GM18861 (cell line): ENCODE measurements around the gene CASTOR1.

Experiments used
- ATAC-seq: cut with Tn5 transposase; IDR thresholded peaks from one replicate; pipeline ENCODE4 v1.9.1; 2021; ENCODE audit not compliant: unreplicated experiment

CASTOR1 gene

GRCh38 chr22:30286331-30286730, 3.0 kb downstream of the CASTOR1 start:
- ATAC-seq = no peak

DNA sequence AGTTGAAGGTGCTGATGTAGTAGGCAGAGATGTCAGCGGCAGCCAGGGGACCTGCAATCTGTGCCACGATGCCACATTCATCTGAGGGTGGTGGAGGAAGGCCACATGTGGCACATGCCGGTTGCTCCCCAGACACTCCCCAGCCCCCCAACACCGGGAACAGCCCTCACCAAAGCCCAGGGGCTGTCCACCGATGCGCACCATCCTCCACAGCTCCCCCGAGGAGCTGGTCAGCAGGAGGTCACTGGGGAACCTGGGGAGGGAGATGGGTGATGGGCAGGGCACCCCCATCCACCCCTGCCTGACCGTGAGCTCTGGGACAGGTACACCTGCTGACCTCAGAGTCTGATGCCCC, 3.5 kb downstream of the CASTOR1 start:
- no peak for ATAC-seq

GRCh38 chr22:30285176-30285845, 4.0 kb downstream of the CASTOR1 start:
- no peak for ATAC-seq

- ATAC-seq = no peak
These were observed 4.6 kb downstream of the CASTOR1 start for GRCh38 chr22:30284666-30285065.

DNA sequence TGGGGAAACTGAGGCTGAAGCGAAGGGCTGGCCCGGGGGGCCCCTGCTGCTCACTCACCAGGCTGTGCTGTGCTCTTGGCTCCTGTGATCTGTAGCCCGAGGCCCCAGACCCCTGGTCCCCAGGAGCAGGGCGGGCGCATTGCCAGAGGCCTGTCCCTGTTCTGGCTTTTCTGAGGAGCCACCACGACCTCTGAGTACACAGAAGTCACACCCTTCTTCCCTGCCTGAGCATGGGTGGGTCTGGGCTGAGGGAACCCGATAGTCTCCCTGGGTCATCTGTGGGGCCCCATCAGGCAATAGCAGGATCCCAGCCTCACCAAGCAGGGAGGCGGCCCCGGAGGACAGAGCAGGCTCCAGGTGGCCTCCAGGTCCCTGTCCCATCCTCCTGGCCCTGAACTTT, 5.1 kb downstream of the CASTOR1 start:
- no peak for ATAC-seq

DNA sequence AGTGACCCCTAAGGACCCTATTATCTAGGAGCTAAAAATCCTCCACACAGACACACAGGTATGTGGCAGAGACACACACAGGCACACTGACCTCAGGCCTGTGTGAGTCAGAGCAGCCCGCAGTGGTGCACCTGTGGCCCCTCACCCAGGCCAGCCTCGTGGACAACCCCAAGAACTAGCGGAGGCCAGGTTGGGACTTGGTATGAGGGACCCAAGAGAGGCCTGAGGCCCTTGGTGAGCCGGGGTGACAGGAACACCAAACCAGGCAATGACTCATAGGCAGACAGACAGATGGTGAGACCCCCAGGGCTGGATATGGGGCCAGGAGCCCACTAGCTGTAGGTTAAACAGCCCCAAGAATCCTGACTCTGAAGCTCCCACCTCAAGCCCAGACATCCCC, 6.0 kb downstream of the CASTOR1 start:
- ATAC-seq = no peak

DNA sequence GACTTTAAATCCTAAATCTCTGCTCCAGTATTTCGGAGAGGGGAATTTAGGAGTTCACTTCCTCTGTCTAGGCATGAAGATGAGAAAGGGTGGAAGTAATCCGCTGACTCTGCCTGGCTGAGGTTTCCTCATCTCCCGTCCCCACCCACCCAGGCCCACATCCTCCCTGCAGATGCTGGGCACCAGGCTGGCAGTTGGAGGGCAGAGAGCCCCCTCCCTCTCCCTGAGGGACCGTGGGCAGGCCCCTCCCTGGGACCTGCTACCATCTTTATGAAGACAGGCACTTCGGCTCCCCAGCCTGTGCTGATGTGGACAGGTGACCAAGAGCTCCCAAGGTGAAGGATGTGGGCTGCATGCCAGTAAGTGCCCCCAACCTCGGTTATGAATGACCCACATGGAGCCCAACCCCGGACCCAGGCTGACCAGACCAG, 6.7 kb downstream of the CASTOR1 start:
- ATAC-seq = no peak

DNA sequence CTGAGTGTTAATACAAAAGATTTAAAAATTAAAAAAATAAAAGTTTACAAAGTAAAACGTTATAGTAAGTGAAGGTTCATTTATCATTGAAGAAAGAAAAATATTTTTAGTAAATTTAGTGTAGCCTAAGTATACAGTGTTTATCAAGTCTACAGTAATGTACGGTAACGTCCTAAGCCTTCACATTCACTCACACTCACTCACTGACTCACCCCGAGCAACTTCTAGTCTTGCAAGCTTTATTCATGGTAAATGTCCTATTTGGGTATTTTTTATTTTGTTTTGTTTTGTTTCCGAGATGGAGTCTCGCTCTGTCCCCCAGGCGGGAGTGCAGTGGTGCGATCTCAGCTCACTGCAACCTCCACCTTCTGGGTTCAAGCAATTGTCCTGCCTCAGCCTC, 8.8 kb downstream of the CASTOR1 start:
- no peak for ATAC-seq

GRCh38 chr22:30279932-30280331, 9.4 kb downstream of the CASTOR1 start:
- no peak for ATAC-seq

GRCh38 chr22:30279046-30279788, 10.1 kb downstream of the CASTOR1 start:
- no peak for ATAC-seq

DNA sequence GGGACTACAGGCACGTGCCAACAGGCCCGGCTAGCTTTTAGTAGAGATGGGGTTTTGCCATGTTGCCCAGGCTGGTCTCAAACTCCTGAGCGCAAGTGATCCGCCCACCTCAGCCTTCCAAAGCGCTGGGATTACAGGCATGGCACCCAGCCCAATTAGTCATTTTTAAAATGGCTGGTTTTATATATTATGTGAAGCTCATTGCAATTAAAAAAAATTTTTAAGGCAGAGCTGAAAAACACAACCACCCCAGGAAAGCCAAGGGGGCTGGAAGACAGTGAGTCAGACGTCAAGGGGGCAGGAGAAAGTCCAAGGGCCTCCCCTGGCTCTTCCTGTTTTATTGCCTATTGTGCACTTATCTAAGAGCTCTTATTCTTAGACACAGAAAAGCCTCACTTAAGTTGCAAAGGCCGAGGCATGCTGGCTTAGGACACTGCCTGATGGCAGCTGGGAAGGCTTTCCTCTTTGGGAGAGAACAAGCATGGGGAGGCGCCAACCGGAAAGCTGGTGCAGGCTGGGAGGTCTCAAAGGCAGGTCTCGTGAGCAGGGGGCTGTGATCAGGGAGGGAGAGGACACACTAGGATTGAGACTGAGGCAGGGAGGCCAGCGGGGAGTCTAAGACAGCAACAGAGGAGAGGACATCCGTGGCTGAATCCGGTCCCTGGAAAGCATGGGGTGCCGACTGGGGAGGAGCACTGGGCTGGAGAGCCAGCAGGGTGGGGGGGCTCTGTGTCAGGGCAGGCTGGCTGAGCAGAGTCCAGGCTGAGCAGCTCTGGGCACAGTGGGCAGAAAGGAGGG, 11.6 kb downstream of the CASTOR1 start:
- ATAC-seq = no peak

GRCh38 chr22:30276039-30276438, 13.3 kb downstream of the CASTOR1 start:
- no peak for ATAC-seq

DNA sequence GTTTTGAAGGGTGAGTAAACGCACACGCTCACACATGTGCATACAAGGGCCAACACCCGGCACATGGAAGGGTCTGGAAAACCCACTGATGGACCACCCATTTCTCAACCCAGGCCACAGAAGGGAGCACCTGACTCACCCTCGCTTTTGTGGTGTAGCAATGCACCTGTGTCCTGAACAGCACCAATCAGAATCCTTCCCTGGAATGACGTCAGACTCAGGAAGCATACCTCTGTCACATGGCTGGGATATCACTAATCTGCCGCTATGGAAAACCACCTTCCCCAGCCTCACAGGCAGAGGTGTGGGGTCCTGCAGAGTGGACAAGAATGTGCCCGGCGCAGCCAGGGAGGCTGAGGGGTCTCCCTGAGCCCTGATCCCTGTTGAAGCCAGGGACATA, 13.7 kb downstream of the CASTOR1 start:
- ATAC-seq = no peak

GRCh38 chr22:30274437-30274812, 14.9 kb downstream of the CASTOR1 start:
- ATAC-seq = no peak

DNA sequence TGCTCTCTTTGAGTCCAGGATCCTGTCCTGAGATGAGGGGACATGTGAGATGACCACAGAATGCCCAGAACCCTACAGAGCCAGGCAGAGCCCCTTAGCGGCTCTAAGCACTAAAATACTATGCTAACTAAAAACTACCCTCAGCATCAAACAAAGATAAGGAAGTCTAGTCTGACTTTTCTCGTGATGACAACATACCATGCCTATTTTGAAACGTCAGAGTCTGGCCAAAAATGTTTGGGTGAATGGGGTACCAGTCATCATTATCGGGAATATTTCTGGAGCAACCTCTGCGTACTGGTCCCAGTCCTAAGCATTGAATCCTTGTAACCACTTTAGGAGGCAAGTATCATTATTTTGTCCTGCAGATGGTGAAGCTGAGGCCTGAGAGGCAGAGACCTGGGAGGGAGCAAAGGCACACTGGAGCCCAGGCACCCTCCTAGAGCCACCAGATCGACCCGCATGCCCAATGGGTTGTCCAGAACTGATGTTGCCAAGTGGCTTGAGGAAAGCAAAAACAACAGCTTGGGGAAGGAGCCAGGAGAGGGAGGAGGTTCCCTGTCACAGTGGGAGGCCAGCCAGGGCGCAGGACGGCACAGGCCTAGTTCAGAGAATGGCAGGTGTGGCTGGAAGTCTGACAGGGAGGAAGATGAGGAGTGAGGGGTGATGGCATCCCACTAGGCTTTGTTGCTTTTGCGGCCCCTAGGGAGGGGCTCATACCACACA, 15.4 kb downstream of the CASTOR1 start:
- no peak for ATAC-seq

DNA sequence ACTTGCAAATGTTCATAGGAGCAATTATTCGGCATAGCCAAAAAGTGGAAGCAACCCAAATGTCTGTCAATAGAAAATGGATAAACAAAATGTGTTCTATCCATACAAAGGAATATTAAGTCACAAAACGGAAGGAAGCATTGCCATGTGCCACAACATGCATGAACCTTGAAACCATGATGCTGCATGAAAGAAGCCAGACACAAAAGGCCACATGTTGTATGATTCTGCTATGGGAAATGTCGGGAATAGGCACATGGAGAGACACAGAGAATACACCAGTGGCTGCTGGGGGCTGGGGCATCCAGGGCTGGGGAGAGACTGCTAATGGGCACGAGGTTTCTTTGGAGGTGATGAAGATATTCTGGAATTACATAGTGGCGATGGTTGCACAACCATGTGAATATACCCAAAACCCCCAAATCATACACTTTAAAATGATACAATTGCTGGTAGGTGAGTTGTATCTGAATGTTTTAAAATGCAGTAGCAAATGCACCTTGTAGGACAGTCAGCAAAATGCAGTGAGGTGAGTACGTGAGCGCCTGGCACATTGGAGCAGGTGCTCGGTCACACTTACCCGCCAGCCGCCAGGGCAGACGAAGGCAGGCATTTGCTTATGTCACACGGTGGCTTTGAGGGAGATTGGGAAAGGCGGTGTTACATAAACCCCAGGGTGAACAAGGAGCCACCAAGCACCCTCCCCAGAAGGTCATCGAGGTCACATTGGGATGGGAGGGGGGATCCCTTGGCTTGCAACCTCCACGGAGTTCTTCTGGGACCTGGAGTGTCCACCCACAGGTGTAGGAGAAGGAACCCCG, 16.3 kb downstream of the CASTOR1 start:
- ATAC-seq = no peak

DNA sequence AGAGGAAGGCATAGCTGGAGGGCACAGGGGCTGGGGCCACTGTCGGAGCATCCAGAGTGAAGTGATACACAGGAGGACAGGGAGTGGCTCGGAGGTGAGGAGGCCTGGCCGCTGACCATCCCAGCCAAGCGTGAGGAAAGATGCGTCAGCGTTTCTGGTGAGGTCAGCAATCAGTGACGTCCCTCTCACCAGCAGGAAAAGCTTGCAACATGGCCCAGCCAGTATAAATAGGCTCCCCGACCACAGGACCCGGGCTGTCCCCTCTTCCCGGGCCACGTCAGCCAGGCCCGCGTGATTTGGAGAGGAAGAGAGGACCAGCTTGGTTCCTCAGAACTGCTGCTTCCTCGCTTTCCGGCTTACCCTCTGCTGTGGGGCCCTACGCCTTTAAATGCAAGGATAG, 18.5 kb downstream of the CASTOR1 start:
- no peak for ATAC-seq

DNA sequence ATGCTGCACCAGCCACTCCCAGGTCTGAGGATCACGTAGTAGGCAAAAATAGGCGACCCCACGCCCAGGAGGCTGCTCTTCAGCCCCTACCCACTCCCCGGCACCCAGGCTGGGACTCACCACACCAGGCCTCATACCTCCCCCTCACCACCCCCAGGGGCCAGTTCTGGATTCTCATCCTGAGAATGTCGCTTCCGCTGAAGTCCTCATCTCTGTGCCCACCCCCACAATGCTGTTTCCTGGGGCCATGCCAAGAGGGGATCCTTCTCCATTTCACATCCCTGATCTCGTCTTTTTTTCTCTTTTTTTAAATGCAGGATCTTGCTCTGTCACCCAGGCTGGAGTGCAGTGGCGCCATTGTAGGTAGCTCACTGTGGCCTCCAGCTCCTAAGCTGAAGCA, 21.0 kb downstream of the CASTOR1 start:
- no peak for ATAC-seq

DNA sequence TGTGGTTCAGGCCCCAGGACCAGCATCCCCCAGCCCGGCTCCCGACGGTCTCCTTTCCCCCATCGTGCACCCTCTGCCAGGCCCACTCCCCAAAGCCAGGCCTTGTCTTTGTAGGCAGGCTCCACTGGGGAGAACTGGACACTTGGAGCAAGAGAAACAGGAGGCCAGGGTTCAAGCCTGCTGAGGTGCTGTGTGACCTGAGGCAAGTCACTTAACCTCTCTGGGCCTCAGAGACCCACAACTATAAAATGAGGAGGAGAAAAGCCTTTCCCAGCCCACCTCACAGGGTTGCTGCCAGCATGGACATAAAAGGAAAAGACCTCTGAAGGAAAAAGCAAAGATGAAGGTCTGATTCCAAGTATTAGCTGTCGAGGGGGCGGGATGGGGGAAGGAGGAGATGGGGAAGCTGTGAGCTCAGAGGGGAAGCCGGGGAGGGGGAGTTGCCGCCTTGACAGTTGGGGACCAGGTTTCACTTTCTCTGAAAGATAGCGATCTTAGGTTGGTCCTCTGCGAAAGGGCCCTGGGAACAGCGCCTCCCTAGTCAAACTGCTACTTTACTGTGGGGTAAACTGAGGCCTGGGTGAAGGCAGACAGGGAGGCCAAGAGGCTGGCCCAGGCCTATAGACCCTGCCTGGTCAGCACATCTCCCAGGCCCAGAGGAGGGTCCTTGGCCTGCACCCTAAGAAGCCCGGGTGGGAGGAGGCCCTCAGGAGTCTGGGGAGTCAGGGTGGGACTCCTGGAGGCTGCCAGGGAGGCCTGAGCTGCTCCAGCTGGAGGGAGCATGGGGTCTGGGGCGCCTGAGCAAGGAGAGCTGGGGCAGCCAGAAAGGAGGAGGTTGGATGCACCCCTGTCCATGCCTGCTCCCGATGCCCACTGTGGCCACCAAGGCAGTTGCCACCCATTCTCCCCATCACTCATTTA, 21.7 kb downstream of the CASTOR1 start:
- ATAC-seq = no peak
